Thyroid gland (tissue), 4 donors: ENCODE measurements around the gene PTCRA.

Experiments used
- CTCF ChIP-seq, 6 experiments: fragments of 200-600 bp in 3 of 6; fragments of 450-650 bp in 3 of 6; sonication (generic) in 3 of 6; IDR thresholded peaks; one replicate each; pipeline ENCODE4 v1.5.1; 2016 to 2019; ENCODE audit warnings: antibody characterized with exemption in 6 of 6, mild to moderate bottlenecking in 2 of 6, inconsistent platforms in 1 of 6, moderate library complexity in 1 of 6
- POLR2A ChIP-seq, 2 donors: fragments of 450-650 bp; IDR thresholded peaks; one replicate each; pipeline ENCODE4 v1.6.1; 2017; ENCODE audit warnings: antibody characterized with exemption in 2 of 2, mild to moderate bottlenecking in 2 of 2, moderate library complexity in 1 of 2

GRCh38 chr6:42871711-42872110, 44.1 kb upstream of the PTCRA start:
- TF ChIP-seq CTCF (IDR thresholded peaks at IDR 0.05) (no peak), POLR2A (IDR thresholded peaks at IDR 0.05) (no peak)
